H1 (cell line): Measurements from ENCODE around the gene CCDC137. TPM values are rescaled to one million over a fixed set of nuclear protein-coding genes. Genes with fewer than 3 reads are reported as not detected.

Experiments used
- CTCF ChIA-PET: fragments of 300-600 bp; sonication (Branson Sonifier 250); formaldehyde crosslinking; loops from one replicate; lab custom pipeline; 2021; ENCODE audit not compliant: partially characterized antibody; lab: Charles Lee
- POLR2A ChIA-PET: fragments of 300-600 bp; sonication (Branson Sonifier 250); formaldehyde crosslinking; loops from one replicate; lab custom pipeline; 2021; ENCODE audit warnings: inconsistent platforms; ENCODE audit not compliant: partially characterized antibody; lab: Charles Lee
- DNase-seq, 2 experiments: peaks; one replicate each; pipeline versions ENCODE4 v3.0.0 to v3.0.0-alpha.2; 2010 to 2022; ENCODE audit warnings: low spot score in 2 of 2, low read depth in 1 of 2, mixed read lengths in 1 of 2
- FAIRE-seq: peaks from 2 replicates; lab custom pipeline; 2011; peaks lifted over from hg19 to GRCh38; lab: Jason Lieb, UNC
- H2AFZ ChIP-seq: 2 replicates; pipeline ENCODE4 v1.8.1; 2012; ENCODE audit warnings: low read length, inconsistent platforms
- H2AK5ac ChIP-seq: 2 replicates; pipeline ENCODE4 v1.6.1; 2013; ENCODE audit warnings: low read depth, low read length
- H2BK120ac ChIP-seq: replicated peaks from 2 replicates; pipeline ENCODE3; 2013; ENCODE audit warnings: low read depth, low read length, inconsistent platforms
- H2BK12ac ChIP-seq: 2 replicates; pipeline ENCODE4 v1.6.1; 2013; ENCODE audit warnings: low read depth, low read length
- H2BK15ac ChIP-seq: 2 replicates; pipeline ENCODE4 v1.6.1; 2013; ENCODE audit warnings: low read length
- H2BK20ac ChIP-seq: 2 replicates; pipeline ENCODE4 v1.6.1; 2013; ENCODE audit warnings: low read length
- H2BK5ac ChIP-seq: 2 replicates; pipeline ENCODE4 v1.6.1; 2013; ENCODE audit warnings: low read depth, low read length
- H3K14ac ChIP-seq: 2 replicates; pipeline ENCODE4 v1.6.1; 2013; ENCODE audit warnings: inconsistent platforms; ENCODE audit not compliant: insufficient read length
- H3K18ac ChIP-seq: 2 replicates; pipeline ENCODE4 v1.6.1; 2013; ENCODE audit warnings: low read length; ENCODE audit errors: extremely low read depth
- H3K23ac ChIP-seq: 2 replicates; pipeline ENCODE4 v1.6.1; 2013; ENCODE audit warnings: inconsistent platforms; ENCODE audit not compliant: insufficient read length
- H3K23me2 ChIP-seq: 2 replicates; pipeline ENCODE4 v1.6.1; 2013; ENCODE audit warnings: low read depth, low read length
- H3K27ac ChIP-seq: 2 replicates; pipeline ENCODE4 v1.6.1; 2011; ENCODE audit warnings: low read depth, low read length, inconsistent platforms
- H3K27me3 ChIP-seq, 4 experiments: replicated peaks in 1 of 4; 1 replicate in 1 of 4; 2 replicates in 3 of 4; pipeline versions ENCODE4 v1.6.1 to v1.8.1; 2011 to 2013; ENCODE audit warnings: low read length in 3 of 4, mild to moderate bottlenecking in 3 of 4, inconsistent platforms in 2 of 4, mixed read lengths in 2 of 4, moderate library complexity in 1 of 4; ENCODE audit not compliant: control insufficient read depth in 3 of 4, insufficient read depth in 3 of 4; ENCODE audit errors: extremely low read depth in 1 of 4
- H3K36me3 ChIP-seq, 4 experiments: 2 replicates each; pipeline versions ENCODE4 v1.6.1 to v1.8.1; 2011 to 2013; ENCODE audit warnings: mild to moderate bottlenecking in 4 of 4, low read length in 3 of 4, moderate library complexity in 2 of 4, control low read depth in 1 of 4, inconsistent platforms in 1 of 4; ENCODE audit not compliant: insufficient read depth in 4 of 4, control insufficient read depth in 2 of 4
- H3K4ac ChIP-seq: replicated peaks from 2 replicates; pipeline ENCODE3; 2013; ENCODE audit warnings: low read length, low read depth, mixed read lengths, inconsistent platforms; ENCODE audit not compliant: insufficient read length
- H3K4me1 ChIP-seq, 4 experiments: replicated peaks in 1 of 4; 1 replicate in 1 of 4; 2 replicates in 3 of 4; pipeline versions ENCODE4 v1.6.1 to v1.8.1; 2011 to 2013; ENCODE audit warnings: low read length in 3 of 4, inconsistent platforms in 2 of 4, mixed read lengths in 1 of 4; ENCODE audit not compliant: insufficient read depth in 4 of 4, control insufficient read depth in 3 of 4
- H3K4me2 ChIP-seq, 2 experiments: 2 replicates each; pipeline versions ENCODE4 v1.6.1 to v1.8.1; 2011 to 2013; ENCODE audit warnings: low read depth in 2 of 2, low read length in 2 of 2, control low read depth in 1 of 2, inconsistent platforms in 1 of 2, mild to moderate bottlenecking in 1 of 2; ENCODE audit not compliant: insufficient read depth in 1 of 2
- H3K4me3 ChIP-seq, 4 experiments: fragments of 200-600, 300-600 bp in 1 of 4; sonication (generic), shearing (Covaris generic), sonication (Bioruptor Twin) in 1 of 4; 2 replicates each; pipeline versions ENCODE4 v1.5.1 to v1.8.1; 2011 to 2016; ENCODE audit warnings: low read length in 4 of 4, low read depth in 3 of 4, control low read depth in 2 of 4, inconsistent platforms in 2 of 4, mild to moderate bottlenecking in 2 of 4, mixed read lengths in 1 of 4, moderate library complexity in 1 of 4; ENCODE audit not compliant: insufficient read depth in 2 of 4; ENCODE audit errors: extremely low read depth in 1 of 4
- H3K56ac ChIP-seq: replicated peaks from 2 replicates; pipeline ENCODE3; 2013; ENCODE audit warnings: low read depth, mild to moderate bottlenecking, mixed read lengths, low read length, inconsistent platforms; ENCODE audit not compliant: insufficient read length
- H3K79me1 ChIP-seq: 2 replicates; pipeline ENCODE4 v1.6.1; 2013; ENCODE audit warnings: low read depth, low read length, control low read depth
- H3K79me2 ChIP-seq, 2 experiments: 2 replicates each; pipeline versions ENCODE4 v1.6.1 to v1.8.1; 2012 to 2013; ENCODE audit warnings: low read length in 2 of 2, mild to moderate bottlenecking in 2 of 2, inconsistent platforms in 1 of 2; ENCODE audit not compliant: insufficient read depth in 2 of 2, control insufficient read depth in 1 of 2
- H3K9ac ChIP-seq, 4 experiments: replicated peaks in 1 of 4; 1 replicate in 1 of 4; 2 replicates in 3 of 4; pipeline versions ENCODE4 v1.6.1 to v1.8.1; 2011 to 2013; ENCODE audit warnings: low read depth in 3 of 4, low read length in 3 of 4, control low read depth in 2 of 4, mild to moderate bottlenecking in 2 of 4, moderate library complexity in 2 of 4, inconsistent platforms in 1 of 4; ENCODE audit errors: extremely low read depth in 1 of 4
- H3K9me3 ChIP-seq, 2 experiments: 2 replicates each; pipeline versions ENCODE4 v1.6.1 to v1.8.1; 2012 to 2013; ENCODE audit warnings: mild to moderate bottlenecking in 2 of 2, moderate library complexity in 2 of 2, control low read depth in 1 of 2, inconsistent platforms in 1 of 2, low read depth in 1 of 2, low read length in 1 of 2, mixed read lengths in 1 of 2; ENCODE audit not compliant: insufficient read depth in 2 of 2
- H4K20me1 ChIP-seq, 2 experiments: replicated peaks in 1 of 2; 2 replicates each; pipeline versions ENCODE3 to v1.8.1; 2011 to 2013; ENCODE audit warnings: inconsistent platforms in 2 of 2, low read length in 2 of 2, mild to moderate bottlenecking in 1 of 2; ENCODE audit not compliant: insufficient read depth in 2 of 2, control insufficient read depth in 1 of 2
- H4K5ac ChIP-seq: 2 replicates; pipeline ENCODE4 v1.6.1; 2013; ENCODE audit warnings: low read length, low read depth, mixed read lengths, inconsistent platforms; ENCODE audit not compliant: insufficient read length
- H4K8ac ChIP-seq: 2 replicates; pipeline ENCODE4 v1.8.0; 2013; ENCODE audit warnings: mild to moderate bottlenecking, moderate library complexity, low read length, inconsistent platforms; ENCODE audit not compliant: insufficient read depth; ENCODE audit errors: extremely low read depth
- H4K91ac ChIP-seq: replicated peaks from 2 replicates; pipeline ENCODE3; 2013; ENCODE audit warnings: low read length, mixed read lengths, inconsistent platforms; ENCODE audit not compliant: insufficient read length
- POLR2AphosphoS5 ChIP-seq: IDR thresholded peaks from 2 replicates; pipeline ENCODE4 v1.6.1; 2011; ENCODE audit warnings: low read depth, low read length
- RNF2 ChIP-seq: fragments of 200-900, 300-1000 bp; sonication (generic); IDR thresholded peaks from 2 replicates; pipeline ENCODE4 v1.7.1; 2016; ENCODE audit warnings: borderline replicate concordance, low read depth, mild to moderate bottlenecking, antibody characterized with exemption, low read length; ENCODE audit not compliant: poor library complexity, severe bottlenecking; ENCODE audit errors: missing control alignments
- SIRT6 ChIP-seq: IDR thresholded peaks from one replicate; pipeline ENCODE4 v1.7.1; 2012; ENCODE audit warnings: low read length, inconsistent platforms
- SP4 ChIP-seq: IDR thresholded peaks from 2 replicates; pipeline ENCODE4 v1.6.1; 2012; ENCODE audit warnings: low read length, inconsistent platforms
- YY1 ChIP-seq: IDR thresholded peaks from 2 replicates; pipeline ENCODE4 v1.6.1; 2011; ENCODE audit warnings: low read depth, mild to moderate bottlenecking, low read length
- WGBS, 2 experiments: shearing (Covaris generic) in 1 of 2; methylation state at CpG; one replicate each; pipeline versions ENCODE4 v1.1.6 to v1.1.7; 2013 to 2015; ENCODE audit warnings: low lambda C conversion rate in 2 of 2, mixed read lengths in 2 of 2, inconsistent platforms in 1 of 2, low coverage in 1 of 2, missing lambda C conversion rate in 1 of 2; ENCODE audit not compliant: insufficient replicate concordance in 2 of 2, insufficient coverage in 1 of 2, insufficient read length in 1 of 2; ENCODE audit errors: extremely low coverage in 1 of 2, missing lambda C conversion rate in 1 of 2; 5-methylcytosine and 5-hydroxymethylcytosine counted together
- polyA plus RNA-seq, 7 experiments: library from polyadenylated mRNA; depleted of rRNA in 3 of 7; stranded (reverse) in 5 of 7; unstranded in 2 of 7; fragments of >200 nt in 5 of 7; fragments of 200-250 nt in 2 of 7; gene quantifications; 1 replicate in 5 of 7; 2 replicates in 1 of 7; 4 replicates in 1 of 7; pipeline versions ENCODE4 v1.2.1 to v1.2.3, GENCODE V29; 2011 to 2013; ENCODE audit warnings: missing spikeins in 2 of 7, mixed read lengths in 2 of 7
- total RNA-seq: library from RNA; stranded (reverse); fragmentation: NEBNext Ultra II Directional; extraction: Animal tissue kit (Norgen Biotek cat#: 25700); gene quantifications from 2 replicates; pipeline ENCODE4 v1.2.1, GENCODE V29; 2021

The CCDC137 gene
- total and polyA plus RNA-seq, 2 of the 8 experiments (the other 6 are each of a cell fraction or from before 2014, with no cell fraction given) = 17.6 to 38.6 TPM

- H3K23me2 ChIP-seq = peaks cover 10% of the 10 kb centered on the region
- DNase-seq (no peak), FAIRE-seq (no peak)
- no peak overlapping the region for H3K23ac ChIP-seq
- H3K27me3 ChIP-seq = peaks cover 2 to 15% (median 9%) of the 10 kb centered on the region in 4 experiments; a peak in 5 of 7 replicates
- peak overlapping the region; percentile 82; the same call in 1 of the 2 replicates for H2AK5ac ChIP-seq
- no peak overlapping the region; the same call in none of the 2 replicates for H4K8ac ChIP-seq
- H2BK20ac ChIP-seq = peak overlapping the region; percentile 48; the same call in 1 of the 2 replicates
- WGBS, 2 experiments = 88% methylated on average over 9 of the region's 10 CpGs; no CpG with 5 or more reads in 1 of the 2 experiments
- no peak overlapping the region for H3K14ac ChIP-seq
- H2BK15ac ChIP-seq = peak overlapping the region; percentile 88; the same call in 1 of the 2 replicates
- no peak overlapping the region for H2AFZ ChIP-seq
- no peak overlapping the region for H3K56ac ChIP-seq
- H2BK12ac ChIP-seq = peak overlapping the region; percentile 97; the same call in 1 of the 2 replicates
- no peak overlapping the region for H3K27ac ChIP-seq
- peaks cover 0 to 24% (median 8%) of the 10 kb centered on the region in 4 experiments; a peak in 6 of 7 replicates for H3K4me1 ChIP-seq
- POLR2A ChIA-PET = interaction anchor here (2.6 kb wide), 1 partner anchor 15 kb away, joined by 10 read pairs; the partner anchor contains the start of genes NPLOC4 and TSPAN10
- H3K36me3 ChIP-seq = no peaks in the 10 kb centered on the region
- peak overlapping the region; percentile 96 for H3K4ac ChIP-seq
- no peak overlapping the region for H4K5ac ChIP-seq
- H2BK120ac ChIP-seq = peak overlapping the region; percentile 54
- H2BK5ac ChIP-seq = peak overlapping the region; percentile 75; the same call in 1 of the 2 replicates
- peaks cover 3% of the 10 kb centered on the region; the same call in 1 of the 2 replicates for H3K79me1 ChIP-seq
- H4K20me1 ChIP-seq = peaks cover 0 to 2% of the 10 kb centered on the region in 2 experiments
- peak overlapping the region; percentile 95 for H4K91ac ChIP-seq
- no peaks in the 10 kb centered on the region for H3K9me3 ChIP-seq
- H3K4me2 ChIP-seq = no peak overlapping the region
- no peak overlapping the region for H3K18ac ChIP-seq
- H3K9ac ChIP-seq = no peak overlapping the region
- no peaks in the 10 kb centered on the region for H3K79me2 ChIP-seq
- CTCF ChIA-PET = no interaction called here
- H3K4me3 ChIP-seq = no peak overlapping the region
- no peak for TF ChIP-seq SIRT6
- no peak for TF ChIP-seq POLR2AphosphoS5
- TF ChIP-seq SP4 = no peak
- TF ChIP-seq YY1 = no peak
- TF ChIP-seq RNF2 = no peak
These were observed 14.8 kb upstream of the CCDC137 start for GRCh38 chr17:81651692-81652091.
